ENCODE measurements around the gene MED9.

The MED9 gene

DNA sequence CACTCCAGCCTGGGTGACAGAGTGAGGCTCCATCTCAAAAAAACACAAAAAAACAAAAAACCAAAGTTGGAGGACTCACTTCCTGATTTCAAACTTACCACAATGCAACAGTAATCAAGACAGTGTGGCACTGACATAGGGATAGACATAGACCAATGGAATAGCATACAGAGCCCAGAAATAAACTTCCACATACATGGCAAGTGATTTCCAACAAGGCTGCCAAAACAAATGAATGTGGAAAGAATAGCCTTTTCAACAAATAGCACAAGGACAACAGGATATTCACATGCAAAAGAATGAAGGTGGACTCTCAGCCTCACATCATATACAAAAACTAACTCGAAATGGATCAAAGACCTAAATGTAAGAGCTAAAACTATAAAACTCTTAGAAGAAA lies 56.2 kb downstream of the MED9 start:
- no peak for DNase-seq (ENCODE audit: low read depth)
- TF ChIP-seq, protein P1, sequence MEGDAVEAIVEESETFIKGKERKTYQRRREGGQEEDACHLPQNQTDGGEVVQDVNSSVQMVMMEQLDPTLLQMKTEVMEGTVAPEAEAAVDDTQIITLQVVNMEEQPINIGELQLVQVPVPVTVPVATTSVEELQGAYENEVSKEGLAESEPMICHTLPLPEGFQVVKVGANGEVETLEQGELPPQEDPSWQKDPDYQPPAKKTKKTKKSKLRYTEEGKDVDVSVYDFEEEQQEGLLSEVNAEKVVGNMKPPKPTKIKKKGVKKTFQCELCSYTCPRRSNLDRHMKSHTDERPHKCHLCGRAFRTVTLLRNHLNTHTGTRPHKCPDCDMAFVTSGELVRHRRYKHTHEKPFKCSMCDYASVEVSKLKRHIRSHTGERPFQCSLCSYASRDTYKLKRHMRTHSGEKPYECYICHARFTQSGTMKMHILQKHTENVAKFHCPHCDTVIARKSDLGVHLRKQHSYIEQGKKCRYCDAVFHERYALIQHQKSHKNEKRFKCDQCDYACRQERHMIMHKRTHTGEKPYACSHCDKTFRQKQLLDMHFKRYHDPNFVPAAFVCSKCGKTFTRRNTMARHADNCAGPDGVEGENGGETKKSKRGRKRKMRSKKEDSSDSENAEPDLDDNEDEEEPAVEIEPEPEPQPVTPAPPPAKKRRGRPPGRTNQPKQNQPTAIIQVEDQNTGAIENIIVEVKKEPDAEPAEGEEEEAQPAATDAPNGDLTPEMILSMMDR (conservative IDR thresholded peaks at IDR 0.05; ENCODE audit: low read depth, low read length): no peak
- H3K4me3 ChIP-seq (ENCODE audit: low read length): no peak overlapping the region

DNA sequence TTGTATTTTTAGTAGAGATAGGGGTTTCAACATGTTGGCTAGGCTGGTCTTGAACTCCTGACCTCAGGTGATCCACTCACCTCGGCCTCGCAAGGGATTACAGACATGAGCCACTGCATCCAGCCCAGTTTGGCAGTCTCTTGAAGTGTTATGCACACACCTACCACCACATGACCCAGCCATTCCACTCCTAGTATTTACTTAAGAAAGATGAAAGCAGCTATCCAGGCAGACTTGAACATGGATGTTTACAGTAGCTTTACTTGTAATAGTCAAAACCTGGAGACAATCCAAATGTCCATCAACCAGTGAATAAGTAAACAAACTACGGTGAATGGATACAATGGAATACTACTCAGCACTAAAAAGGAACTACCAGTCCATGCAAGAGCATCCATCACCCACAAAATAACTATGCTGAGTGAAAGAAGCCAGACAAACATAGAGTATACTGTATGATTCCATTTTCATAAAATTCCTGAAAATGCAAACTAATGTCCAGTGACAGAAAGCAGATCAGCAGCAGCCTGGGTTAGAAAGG lies 57.2 kb downstream of the MED9 start:
- no peak for DNase-seq (ENCODE audit: low read depth)
- TF ChIP-seq, protein P1 (conservative IDR thresholded peaks at IDR 0.05; ENCODE audit: low read depth, low read length): no peak
- H3K4me3 ChIP-seq (ENCODE audit: low read length): no peak overlapping the region

DNA sequence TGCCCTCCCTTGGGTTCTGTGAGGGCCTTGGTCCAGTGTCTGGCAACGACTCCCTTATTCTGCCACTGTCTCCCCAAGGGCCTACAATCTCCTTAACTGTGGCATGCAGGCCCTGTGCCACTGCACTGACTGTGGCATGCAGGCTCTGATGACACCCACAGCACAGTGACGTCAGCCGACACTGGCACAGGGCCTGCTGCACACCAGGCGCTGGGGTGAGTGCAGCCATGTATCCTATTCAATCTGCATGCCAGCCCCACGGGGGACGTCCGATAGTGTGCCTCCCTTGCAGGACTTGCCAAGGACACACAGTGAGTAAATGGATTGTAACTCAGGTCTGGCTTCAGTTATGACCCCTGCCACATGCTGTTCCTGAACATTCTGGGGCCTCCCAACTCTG lies 59.2 kb downstream of the MED9 start:
- no peak for DNase-seq (ENCODE audit: low read depth)
- H3K4me3 ChIP-seq (ENCODE audit: low read length): no peak overlapping the region
- TF ChIP-seq, protein P1 (conservative IDR thresholded peaks at IDR 0.05; ENCODE audit: low read depth, low read length): no peak

DNA sequence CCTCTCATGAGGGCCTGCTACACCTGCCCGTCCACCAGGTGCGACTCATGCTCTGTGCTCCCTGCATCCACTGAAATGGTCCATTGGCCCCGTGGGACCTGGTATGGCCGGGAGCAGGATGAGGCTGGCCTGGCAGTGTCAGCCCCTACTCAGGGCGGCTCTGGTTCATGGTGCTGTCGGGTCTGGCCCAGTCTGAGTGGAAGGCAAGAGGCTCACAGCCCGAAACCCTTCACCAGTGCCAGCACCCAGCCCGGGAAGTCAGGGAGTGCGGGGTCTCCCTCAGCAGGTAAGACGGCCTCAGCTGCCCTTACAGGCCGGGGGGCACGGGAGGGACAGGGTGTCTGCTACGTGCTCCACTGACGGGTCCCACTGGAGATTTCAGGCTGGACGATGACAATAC lies 59.9 kb downstream of the MED9 start:
- TF ChIP-seq, protein P1 (conservative IDR thresholded peaks at IDR 0.05; ENCODE audit: low read depth, low read length): no peak
- DNase-seq (ENCODE audit: low read depth): no peak
- H3K4me3 ChIP-seq (ENCODE audit: low read length): no peak overlapping the region

DNA sequence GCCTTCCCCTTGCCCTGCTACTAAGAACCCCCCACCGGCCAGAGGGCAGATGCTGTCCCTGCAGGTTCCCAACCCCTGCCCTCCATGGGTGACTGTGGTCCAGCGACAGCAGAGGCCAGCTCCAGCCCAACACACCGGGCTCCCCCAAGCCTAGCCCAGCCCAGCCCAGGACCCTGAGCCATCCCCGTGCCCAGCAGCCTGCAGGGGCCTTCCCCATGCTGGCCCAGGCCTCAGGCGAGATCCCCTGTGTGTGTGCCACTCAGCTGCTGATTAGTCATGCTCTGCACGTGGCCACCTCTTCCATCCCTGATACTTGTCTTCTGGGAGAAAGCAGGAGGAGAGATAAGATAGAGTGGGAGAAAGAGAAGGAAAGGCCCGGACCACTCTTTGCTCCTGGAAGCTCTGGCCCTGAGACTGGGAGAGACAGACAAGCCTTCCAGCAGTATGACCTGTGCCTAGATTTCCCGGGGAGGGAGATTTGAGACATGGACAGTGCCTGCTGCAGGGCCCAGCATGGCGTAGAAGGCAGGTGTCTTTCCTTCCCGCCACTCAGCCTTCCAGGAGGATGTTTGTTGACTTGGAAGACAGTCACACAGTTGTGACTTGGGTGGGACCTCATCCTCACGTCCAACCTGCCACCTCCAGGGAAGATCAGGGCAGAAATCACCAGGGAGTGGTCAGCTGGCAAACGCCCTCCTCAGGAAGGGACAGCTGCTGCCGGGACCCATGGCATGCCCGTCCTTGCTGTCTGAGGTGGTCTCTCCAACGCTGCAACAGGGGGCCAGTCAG lies 60.7 kb downstream of the MED9 start:
- TF ChIP-seq, protein P1 (conservative IDR thresholded peaks at IDR 0.05; ENCODE audit: low read depth, low read length): no peak
- H3K4me3 ChIP-seq (ENCODE audit: low read length): no peak overlapping the region
- no peak for DNase-seq (ENCODE audit: low read depth)

DNA sequence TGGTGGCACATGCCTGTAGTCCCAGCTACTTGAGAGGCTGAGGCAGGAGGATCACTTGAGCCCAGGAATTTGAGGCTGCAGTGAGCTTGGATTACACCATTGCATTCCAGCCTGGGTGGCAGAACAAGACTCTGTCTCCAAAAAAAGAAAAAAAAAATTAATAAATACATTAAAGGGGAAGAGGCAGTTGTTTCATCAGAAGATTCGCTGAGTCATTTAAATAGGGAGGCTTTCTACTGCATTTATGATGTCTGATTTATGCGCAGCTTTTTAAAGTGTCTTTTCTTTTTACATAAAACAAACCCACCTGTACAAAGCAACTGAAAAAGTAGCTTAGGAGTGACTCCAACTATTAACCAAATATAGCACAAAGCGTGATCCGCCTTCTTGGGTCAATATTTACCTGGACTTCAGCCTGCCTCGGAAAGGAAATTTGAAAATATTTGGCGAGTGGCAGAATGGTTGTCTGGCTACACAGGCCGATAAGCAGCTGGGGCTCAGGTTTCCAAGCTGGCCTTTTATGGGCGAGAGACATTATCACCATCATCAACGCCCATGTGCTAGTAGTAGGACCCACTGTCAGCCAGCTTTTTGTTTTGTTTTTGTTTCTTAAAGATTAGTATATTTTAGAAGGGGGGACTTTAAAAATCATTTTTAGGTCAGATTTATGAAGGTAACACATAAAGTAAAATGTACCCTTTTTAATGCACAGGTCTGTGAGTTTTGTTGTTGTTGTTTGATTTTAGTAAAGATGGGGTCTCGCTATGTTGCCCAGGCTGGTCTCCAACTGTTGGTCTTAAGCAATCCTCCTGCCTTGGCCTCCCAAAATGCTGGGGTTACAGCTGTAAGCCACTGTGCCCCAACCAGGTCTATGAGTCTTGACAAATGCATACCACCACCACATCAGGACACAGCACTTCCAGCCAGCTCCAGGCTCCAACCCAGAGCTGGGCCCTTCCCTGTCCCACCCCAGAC lies 61.9 kb downstream of the MED9 start:
- no peak overlapping the region for H3K4me3 ChIP-seq (ENCODE audit: low read length)
- TF ChIP-seq, protein P1 (conservative IDR thresholded peaks at IDR 0.05; ENCODE audit: low read depth, low read length): no peak
- no peak for DNase-seq (ENCODE audit: low read depth)

Data from retinal pigment epithelial cell (primary cell).